GM21447 (cell line): ENCODE data around the gene C17orf107.
"Not testable (repeated sequence)": the region's sequence is repeated elsewhere in the genome, so short reads cannot be mapped to it uniquely, and the experiment has no call there.

Experiments used
- ATAC-seq: cut with Tn5 transposase; IDR thresholded peaks from one replicate; pipeline ENCODE4 v1.9.1; 2021; ENCODE audit not compliant: unreplicated experiment

C17orf107 gene

DNA sequence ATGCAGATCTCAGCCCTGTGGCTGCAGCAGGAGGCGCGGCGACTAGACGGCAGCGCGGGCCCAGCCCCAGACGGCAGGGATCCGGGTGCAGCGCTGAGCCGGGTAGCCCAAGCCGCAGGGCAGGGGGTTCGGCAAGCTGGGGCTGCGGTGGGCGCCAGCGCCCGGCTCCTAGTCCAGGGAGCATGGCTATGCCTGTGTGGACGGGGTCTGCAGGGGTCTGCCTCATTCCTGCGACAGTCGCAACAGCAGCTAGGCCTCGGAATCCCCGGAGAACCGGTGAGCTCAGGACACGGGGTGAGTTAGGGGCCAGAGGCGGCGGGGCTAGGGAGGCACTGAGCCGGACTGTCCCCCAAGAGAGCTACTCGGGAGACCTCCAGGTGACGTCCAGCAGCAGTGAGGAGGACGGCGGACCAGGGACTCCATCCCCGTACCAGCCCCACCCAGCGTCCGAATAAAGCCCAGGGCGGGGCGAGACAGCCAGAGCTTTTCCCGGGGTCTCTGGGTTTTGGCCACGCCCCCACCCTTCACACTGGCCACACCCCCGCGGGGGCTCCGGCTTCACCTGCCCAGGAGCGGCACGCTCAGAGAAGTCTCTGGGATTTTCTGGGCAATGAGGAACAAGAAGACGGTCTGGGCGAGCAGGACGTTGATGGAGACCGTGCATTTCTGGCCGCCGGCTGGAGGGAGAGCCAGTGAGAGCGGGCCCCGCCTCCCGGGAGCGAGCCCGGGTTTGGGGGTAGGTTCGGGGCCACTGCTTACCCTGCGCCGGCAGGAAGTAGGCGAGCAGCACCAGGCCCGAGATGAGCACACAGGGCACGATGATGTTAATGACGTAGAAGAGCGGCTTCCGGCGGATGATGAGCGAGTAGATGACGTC lies 1.1 kb downstream of the C17orf107 start:
- no peak for ATAC-seq

DNA sequence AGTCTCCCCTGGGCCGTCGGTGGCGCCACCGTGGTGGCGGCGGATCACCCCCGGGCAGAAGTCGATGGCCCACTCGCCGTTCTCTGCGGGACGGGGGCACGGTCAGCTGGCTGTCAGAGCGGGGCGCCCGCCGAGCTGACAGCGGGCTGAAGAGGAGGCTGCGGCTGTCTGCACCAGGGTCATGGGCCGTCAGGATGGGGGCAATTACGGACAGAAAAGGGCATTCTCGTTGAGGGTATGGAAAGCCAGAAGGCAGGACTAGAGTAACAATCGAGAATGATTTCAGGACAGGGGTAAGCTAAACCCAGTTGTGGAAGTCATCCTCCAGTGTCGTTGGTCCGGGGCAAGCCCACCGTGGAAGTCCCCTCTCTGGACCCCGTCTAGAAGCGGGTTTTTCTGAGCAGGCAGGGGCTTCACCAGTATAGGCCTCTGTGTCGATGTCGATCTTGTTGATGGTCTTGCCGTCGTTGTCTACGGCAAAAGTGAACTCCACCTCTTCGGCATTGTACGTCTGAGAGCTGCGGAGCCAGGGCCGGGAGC lies 1.8 kb downstream of the C17orf107 start:
- no peak for ATAC-seq

DNA sequence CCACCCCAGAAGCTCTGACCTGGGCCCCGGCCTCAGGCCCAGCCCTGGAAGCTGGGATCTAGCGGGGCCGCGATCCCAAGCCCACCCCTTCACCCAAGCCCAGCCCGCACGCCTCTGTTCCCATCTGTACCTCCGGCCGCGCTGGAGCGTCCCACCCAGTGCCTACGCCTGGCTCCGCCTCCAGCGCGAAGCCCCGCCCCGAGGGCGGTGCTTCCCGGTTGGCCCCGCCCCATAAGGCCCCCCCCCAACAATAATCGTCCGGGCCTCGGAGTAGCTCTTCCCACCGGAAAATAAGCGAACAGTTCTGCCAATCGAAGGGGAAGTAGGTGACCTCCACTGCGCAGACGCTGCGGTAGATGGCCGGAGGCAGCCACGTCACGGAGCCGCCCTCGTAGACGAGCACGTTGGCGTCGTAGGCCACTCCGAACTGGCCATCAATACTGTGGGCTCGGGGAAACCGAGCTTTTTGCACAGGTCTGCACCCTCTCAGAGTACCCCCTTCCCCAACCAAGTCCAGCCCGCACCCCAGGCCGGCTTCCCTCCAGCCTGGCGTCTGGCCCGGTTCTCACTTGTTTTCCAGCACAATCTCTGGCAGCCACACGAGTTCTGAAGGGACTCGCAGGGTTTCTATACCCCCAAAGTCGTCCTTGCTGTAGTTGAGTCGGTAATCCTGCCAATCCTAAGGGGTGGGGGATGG lies 2.5 kb downstream of the C17orf107 start:
- no peak for ATAC-seq

DNA sequence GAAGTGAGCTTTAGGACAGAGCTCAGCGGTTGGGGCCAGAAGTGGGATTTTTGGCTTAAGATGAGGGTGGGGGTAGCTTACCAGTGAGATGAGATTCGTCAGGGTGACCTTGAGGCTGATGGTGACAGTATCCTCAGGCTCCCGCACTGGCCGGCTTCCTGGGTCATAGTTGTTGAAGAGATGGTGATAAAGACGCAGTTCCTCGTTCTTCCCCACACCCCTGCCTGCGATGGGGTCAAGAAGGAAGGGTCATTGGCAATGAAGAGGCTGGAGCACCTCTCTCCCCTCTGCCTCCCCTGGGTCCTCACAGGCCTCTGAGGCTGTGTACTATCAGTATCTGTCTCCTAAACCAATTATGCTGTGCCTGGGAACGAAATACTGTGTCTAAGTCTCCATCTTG lies 3.2 kb downstream of the C17orf107 start:
- ATAC-seq: no peak

DNA sequence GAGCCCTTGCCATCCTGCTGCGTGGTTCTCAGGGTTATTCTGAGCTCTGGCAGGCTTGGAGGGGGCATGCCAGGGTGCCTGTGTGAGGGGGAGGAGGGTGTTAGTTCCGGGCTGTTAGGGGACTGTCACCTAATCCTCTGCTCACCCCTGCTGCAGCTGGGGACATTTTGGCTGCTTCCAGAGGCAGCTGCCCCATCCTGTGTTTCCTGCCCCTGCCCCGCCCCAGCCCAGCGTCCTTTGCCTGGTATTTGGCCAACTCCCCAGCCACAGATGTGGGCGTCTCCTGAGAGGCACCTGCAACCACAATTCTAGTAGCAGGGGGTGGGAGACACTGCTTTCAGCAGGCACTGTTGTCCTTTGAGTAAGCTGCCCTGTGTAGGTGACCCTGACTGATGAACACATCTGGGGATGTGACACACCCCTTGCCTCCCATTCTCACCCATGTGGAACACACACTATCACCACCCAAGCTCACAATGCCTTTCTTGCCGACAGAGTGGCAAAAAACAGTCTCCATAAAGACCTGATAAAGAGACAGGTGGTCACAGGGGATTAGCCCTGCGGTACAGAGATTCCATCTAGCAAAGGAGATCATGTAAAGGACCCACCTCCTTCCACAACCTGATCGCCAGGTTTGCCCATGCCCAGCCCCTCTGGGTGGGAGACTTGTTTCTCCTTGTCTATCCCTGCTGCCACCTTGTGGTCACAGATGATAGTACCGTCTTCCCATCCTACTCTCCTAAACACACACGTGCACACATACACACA lies 3.9 kb downstream of the C17orf107 start, which contains the start of gene CHRNE:
Gene CHRNE (minus strand): TSS at position 48 of the 768 bp plus-strand sequence. CDS start 35 bp downstream, at position 13.
- ATAC-seq: no peak

DNA sequence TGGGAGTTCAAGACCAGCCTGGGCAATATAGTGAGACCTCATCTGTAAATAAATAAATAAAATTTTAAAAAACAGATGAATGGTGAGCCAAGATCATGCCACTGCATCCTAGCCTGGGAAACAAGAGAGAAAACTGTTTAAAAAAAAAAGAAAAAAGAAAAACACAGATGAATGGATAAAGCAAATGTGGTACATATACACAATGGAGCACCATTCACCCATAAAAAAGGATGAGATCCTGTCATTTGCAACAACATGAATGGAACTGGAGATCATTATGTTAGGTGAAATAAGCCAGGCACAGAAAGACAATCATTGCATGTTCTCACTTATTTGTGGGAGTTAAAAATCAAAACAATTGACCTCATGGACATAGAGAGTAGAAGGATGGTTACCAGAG lies 7.3 kb downstream of the C17orf107 start:
- ATAC-seq: not testable (repeated sequence)

DNA sequence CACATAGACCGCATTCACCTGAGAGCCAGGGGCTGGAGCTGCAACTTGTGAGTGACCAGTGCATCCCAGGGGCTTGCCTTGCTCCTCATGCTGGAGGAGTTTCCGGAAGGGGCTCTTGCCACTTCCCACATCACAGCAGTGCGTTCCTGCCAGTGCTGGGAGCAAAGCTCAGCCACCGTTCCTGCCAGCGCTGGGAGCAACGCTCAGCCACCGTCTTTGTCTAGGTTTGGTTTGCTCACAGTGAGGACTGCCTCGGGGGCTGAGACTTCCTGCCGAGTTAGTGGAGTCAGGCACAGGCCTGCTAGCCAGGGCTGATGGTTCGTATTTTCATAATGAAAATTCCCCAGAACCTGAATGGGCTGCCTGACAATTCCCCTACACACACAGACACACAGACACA lies 9.0 kb downstream of the C17orf107 start:
- ATAC-seq: no peak

DNA sequence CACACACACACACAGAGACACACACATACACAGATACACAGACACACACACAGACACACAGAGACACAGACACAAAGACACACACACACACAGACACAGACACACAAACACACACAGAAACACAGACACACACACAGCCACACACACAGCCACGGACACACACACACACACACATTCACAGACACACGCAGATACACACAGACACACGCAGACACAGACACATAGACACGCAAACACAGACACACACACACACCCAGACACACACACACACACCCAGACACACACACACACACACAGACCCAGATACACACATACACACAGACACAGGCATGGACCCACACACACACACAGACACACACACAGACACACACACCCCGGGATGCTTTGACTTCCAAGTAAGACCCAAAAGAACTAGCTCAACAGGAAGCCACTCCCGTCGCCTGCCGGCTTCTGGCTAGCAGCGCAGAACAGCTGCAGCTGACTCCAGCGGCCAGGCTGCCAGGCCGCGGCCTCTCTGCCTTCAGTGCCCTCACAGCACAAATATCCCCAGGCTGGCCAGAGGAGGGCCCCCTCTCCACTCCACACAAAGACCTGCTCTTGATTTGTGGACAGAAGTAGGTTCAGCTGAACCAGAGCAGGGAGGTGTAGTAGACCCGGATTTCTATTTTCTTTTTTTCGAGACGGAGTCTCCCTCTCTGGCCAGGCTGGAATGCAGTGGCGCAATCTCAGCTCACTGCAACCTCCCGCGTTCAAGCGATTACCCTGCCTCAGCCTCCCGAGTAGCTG lies 9.6 kb downstream of the C17orf107 start:
- peak; percentile 67 for ATAC-seq

DNA sequence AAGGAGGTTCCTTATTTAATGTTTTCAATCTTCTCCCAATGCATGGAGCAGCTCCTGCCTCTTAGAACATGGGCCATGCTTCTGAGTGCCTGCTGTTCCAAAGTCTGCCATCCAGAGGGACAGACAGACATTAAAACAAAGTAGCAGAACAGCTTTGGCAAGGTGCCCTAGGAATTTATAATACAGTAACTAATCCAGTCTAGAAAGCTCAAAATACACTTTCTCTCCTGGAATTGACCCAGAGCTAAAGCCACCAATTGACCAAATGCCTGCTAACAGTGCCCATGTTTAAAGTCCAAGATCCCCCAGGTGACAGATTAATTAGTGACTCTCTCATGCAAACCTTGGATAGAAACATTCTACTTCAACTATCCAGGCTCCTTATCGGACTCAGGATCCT lies 14.7 kb downstream of the C17orf107 start:
- ATAC-seq: no peak

DNA sequence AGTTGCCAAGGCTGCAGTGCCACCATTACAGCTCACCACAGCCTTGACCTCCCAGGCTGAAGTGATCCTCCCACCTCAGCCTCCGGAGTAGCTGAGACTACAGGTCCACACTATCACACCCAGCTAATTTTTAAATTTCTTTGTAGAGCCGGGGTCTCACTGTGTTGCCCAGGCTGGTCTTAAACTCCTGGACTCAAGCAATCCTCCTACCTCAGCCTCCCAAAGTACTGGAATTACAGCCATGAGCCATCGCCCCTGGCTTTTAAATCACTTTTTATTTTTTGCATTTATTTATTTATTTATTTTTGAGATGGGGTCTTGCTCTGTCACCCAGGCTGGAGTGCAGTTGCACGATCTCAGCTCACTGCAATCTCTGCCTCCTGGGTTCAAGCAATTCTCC lies 15.2 kb downstream of the C17orf107 start:
- ATAC-seq: not testable (repeated sequence)

DNA sequence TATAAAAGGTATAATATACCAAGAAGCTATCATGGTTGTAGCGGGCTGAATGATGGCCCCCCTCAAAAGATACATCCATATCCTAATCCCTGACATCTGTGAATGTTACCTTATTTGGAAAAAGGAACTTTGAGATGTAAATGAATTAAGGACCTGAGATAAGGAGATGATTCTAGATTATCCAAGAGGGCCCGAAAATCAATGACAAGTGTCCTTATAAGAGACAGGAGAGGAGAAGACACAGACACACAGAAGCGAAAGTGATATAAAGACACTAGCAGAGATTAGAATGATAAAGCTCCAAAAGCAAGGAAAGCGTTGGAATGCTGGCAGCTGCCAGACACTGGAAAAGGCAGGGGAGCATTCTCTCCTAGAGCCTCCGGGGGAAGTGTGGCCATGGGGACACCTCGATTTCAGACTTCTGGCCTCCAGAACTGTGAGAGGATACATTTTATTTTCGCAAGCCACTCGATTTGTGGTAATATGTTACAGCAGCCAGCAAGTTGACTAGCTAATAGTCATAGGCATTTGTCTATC lies 20.2 kb downstream of the C17orf107 start:
- ATAC-seq: no peak

DNA sequence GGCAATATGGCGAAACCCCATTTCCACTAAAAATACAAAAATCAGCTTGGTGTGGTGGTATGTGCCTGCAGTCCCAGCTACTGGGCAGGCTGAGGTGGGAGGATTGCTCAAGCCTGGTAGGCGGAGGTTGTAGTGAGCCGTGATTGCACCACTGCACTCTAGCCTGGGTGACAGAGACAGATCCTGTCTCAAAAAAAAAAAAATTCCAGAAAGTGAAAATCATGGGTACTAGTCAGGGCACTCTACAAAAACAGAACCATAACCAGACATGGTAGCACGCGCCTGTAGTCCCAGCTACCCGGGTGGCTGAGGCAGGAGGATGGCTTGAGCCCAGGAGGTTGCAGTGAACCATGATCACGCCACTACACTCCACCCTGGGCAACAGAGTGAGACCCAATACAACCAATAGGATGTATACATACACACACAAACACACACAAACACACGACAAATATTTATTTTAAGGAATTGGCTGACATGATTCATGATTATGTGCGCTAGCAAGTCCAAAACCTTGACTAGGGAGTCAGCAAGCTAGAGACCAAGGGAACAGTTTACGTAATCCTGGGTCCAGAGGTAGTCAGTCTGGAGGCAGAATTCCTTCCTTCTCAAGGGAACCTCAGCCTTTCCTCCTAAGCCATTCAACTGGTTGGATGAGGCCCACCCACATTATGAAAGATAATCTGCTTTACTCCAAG lies 21.2 kb downstream of the C17orf107 start:
- ATAC-seq: no peak

DNA sequence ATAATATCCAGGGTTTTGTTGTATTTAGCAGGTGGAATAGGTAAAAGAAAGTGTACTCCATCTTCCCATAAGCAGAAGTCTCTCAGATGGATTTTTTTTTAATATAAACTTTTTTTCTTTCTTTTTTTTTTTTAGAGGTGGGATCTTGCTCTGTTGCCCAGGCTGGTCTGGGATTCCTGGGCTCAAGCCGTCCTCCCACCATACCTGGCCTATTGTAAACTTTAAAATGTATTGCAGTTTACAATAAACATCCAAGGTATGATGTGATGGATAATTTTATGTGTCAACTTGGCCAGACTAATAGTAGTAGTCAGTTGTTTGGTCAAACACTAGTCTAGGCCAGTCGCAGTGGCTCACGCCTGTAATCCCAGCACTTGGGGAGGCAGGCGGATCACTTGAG lies 22.0 kb downstream of the C17orf107 start:
- ATAC-seq: no peak

DNA sequence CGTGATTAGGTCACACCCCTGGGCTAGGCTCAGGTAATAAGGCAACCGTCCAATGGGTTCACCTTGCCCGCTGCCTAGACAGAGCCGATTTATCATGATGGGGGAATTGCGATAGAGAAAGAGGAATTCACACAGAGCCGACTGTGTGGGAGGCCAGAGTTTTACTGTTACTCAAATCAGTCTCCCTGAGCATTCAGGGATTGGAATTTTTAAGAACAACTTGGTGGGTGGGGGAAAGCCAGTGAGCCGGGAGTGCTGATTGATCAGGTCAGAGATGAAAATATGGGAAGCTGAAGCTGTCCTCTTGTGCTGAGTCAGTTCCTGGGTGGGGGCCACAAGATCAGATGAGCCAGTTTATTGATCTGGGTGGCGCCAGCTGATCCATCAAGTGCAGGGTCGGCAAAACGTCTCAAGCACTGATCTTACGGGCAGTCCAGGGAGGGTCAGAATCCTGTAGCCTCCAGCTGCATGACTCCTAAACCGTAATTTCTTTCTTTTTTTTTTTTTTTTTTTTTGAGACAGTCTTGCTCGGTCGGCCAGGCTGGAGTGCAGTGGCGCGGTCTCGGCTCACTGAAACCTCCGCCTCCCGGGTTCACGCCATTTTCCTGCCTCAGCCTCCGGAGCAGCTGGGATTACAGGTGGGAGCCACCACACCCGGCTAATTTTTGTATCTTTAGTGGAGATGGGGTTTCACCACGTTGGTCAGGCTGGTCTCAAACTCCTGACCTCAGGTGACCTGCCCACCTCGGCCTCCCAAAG lies 27.4 kb downstream of the C17orf107 start:
- ATAC-seq: not testable (repeated sequence)

DNA sequence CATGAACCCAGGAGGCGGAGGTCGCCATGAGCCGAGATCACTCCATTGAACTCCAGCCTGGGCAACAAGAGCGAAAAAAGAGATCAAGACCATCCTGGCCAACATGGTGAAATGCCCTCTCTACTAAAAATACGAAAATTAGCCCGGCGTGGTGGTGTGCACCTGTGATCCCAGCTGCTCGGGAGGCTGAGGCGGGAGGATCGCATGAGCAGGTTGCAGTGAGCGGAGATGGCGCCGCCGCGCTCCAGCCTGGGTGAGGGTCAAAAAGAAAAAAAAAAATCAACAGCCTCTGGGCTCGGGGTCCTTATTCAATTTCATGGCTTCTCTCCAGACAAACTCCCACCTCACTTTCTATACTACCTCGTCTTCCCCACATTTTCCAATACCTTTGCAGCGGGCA lies 29.5 kb downstream of the C17orf107 start:
- no peak for ATAC-seq

DNA sequence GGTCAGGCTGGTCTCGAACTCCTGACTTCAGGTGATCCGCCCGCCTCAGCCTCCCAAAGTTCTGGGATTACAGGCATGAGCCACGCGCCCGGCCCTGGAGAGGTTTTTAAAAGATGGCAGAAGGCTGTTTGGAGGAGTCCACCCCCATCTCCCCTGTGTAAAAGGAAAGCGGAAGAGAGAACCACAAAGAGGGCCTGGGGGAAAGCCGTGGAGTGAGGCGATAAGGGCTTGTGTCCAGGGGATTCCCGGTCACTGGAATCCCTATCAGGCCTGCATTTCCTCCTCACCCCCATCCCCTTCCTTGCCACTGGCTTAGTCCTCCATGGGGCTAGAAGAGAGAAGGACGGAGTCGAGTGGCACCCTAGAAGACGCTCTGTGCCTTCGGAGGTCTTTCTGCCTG lies 32.6 kb downstream of the C17orf107 start, which contains the start of gene GP1BA:
Gene GP1BA (plus strand): TSS at position 315 of the 400 bp plus-strand sequence. CDS start 328 bp downstream, outside the sequence.
- no peak for ATAC-seq

DNA sequence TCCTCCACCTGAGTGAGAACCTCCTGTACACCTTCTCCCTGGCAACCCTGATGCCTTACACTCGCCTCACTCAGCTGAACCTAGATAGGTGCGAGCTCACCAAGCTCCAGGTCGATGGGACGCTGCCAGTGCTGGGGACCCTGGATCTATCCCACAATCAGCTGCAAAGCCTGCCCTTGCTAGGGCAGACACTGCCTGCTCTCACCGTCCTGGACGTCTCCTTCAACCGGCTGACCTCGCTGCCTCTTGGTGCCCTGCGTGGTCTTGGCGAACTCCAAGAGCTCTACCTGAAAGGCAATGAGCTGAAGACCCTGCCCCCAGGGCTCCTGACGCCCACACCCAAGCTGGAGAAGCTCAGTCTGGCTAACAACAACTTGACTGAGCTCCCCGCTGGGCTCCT lies 33.4 kb downstream of the C17orf107 start:
- ATAC-seq: no peak

DNA sequence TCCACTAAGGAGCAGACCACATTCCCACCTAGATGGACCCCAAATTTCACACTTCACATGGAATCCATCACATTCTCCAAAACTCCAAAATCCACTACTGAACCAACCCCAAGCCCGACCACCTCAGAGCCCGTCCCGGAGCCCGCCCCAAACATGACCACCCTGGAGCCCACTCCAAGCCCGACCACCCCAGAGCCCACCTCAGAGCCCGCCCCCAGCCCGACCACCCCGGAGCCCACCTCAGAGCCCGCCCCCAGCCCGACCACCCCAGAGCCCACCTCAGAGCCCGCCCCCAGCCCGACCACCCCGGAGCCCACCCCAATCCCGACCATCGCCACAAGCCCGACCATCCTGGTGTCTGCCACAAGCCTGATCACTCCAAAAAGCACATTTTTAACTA lies 34.3 kb downstream of the C17orf107 start:
- ATAC-seq: no peak
